Measurements from ENCODE around the gene DBX1. TPM values are rescaled to one million over a fixed set of nuclear protein-coding genes. Genes with fewer than 3 reads are reported as not detected.

The DBX1 gene
- total and polyA plus RNA-seq, 2 experiments from 2014 or later, result not detected

DNA sequence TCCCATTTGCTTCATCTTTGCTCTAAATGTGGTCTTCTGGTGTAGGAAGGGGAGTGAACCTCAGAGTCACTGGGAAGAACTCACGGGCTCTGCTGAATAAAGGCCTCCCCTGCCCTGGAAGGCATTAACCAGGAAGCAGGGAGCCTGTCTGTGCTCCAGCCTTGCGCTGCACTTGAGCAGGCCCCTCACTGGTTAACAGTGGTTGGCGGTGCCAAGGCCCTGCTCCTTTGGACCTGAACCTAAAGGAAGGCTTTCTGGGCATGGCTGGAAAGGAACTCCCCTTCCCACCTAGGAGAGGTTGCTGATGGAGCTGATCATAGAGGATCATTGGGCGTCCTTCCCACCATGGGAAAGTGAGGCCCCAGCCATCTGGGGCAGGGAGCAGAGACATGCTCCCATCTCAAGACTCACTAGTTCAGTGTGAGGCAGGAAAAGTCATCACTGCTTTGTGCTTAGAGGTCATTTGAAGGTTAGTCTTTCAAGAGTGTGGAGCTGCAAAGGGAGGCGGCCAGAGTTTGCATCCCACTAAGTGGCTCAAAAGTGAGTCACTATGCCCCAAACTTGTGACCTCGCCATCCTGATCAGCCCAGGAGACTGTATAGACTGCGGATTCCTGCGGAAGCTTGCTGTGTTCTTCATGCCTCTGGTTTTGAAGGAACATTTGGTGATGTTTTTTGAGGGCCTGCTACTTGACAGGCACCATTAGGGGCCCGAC is 50.4 kb downstream of the DBX1 start:
- Histone ChIP-seq H3F3A (replicated peaks; ENCODE audit: low read depth) (no peaks in the 10 kb centered on the region), H3K36me3 (ENCODE audit: insufficient read depth) (peaks cover 4% of the 10 kb centered on the region; the same call in 1 of the 2 replicates), H3K4me1 (ENCODE audit: insufficient read depth) (no peaks in the 10 kb centered on the region), H3K4me2 (no peak overlapping the region), H3K27me3 (ENCODE audit: insufficient read depth) (no peaks in the 10 kb centered on the region), H4K20me1 (replicated peaks; ENCODE audit: insufficient read depth) (peaks cover 12% of the 10 kb centered on the region; the same call in 1 of the 2 replicates), H3K79me2 (replicated peaks; ENCODE audit: insufficient read depth) (no peaks in the 10 kb centered on the region), H3K9me2 (ENCODE audit: insufficient read depth) (no peaks in the 10 kb centered on the region), H2AFZ (no peak overlapping the region), H3K27ac (ENCODE audit: low read depth) (no peak overlapping the region), H3K4me3 (no peak overlapping the region)
- H3K36me3 Mint-ChIP-seq (ENCODE audit: low read depth), result peaks cover 88% of the 10 kb centered on the region
- no peak overlapping the region for H3K4me3 Mint-ChIP-seq
- H3K27ac Mint-ChIP-seq, result no peak overlapping the region
- no peak for ATAC-seq
- TF ChIP-seq STAT1 (IDR thresholded peaks at IDR 0.05; ENCODE audit: unreplicated experiment) (no peak), POLR2AphosphoS5 (IDR thresholded peaks at IDR 0.05; ENCODE audit: low read depth) (no peak), JUNB (IDR thresholded peaks at IDR 0.05; ENCODE audit: unreplicated experiment) (no peak), NANOG (IDR thresholded peaks at IDR 0.05; ENCODE audit: borderline replicate concordance) (no peak), ZNF331 (CRISPR knock-in tag; IDR thresholded peaks at IDR 0.05; ENCODE audit: low read depth) (no peak), EZH2phosphoT487 (IDR thresholded peaks at IDR 0.05; ENCODE audit: unreplicated experiment) (no peak), EZH2 (IDR thresholded peaks at IDR 0.05; ENCODE audit: low read depth, unreplicated experiment) (no peak), CREB1 (CRISPR knock-in tag; IDR thresholded peaks at IDR 0.05; ENCODE audit: low read depth) (no peak)
- TF ChIP-seq, protein P1, sequence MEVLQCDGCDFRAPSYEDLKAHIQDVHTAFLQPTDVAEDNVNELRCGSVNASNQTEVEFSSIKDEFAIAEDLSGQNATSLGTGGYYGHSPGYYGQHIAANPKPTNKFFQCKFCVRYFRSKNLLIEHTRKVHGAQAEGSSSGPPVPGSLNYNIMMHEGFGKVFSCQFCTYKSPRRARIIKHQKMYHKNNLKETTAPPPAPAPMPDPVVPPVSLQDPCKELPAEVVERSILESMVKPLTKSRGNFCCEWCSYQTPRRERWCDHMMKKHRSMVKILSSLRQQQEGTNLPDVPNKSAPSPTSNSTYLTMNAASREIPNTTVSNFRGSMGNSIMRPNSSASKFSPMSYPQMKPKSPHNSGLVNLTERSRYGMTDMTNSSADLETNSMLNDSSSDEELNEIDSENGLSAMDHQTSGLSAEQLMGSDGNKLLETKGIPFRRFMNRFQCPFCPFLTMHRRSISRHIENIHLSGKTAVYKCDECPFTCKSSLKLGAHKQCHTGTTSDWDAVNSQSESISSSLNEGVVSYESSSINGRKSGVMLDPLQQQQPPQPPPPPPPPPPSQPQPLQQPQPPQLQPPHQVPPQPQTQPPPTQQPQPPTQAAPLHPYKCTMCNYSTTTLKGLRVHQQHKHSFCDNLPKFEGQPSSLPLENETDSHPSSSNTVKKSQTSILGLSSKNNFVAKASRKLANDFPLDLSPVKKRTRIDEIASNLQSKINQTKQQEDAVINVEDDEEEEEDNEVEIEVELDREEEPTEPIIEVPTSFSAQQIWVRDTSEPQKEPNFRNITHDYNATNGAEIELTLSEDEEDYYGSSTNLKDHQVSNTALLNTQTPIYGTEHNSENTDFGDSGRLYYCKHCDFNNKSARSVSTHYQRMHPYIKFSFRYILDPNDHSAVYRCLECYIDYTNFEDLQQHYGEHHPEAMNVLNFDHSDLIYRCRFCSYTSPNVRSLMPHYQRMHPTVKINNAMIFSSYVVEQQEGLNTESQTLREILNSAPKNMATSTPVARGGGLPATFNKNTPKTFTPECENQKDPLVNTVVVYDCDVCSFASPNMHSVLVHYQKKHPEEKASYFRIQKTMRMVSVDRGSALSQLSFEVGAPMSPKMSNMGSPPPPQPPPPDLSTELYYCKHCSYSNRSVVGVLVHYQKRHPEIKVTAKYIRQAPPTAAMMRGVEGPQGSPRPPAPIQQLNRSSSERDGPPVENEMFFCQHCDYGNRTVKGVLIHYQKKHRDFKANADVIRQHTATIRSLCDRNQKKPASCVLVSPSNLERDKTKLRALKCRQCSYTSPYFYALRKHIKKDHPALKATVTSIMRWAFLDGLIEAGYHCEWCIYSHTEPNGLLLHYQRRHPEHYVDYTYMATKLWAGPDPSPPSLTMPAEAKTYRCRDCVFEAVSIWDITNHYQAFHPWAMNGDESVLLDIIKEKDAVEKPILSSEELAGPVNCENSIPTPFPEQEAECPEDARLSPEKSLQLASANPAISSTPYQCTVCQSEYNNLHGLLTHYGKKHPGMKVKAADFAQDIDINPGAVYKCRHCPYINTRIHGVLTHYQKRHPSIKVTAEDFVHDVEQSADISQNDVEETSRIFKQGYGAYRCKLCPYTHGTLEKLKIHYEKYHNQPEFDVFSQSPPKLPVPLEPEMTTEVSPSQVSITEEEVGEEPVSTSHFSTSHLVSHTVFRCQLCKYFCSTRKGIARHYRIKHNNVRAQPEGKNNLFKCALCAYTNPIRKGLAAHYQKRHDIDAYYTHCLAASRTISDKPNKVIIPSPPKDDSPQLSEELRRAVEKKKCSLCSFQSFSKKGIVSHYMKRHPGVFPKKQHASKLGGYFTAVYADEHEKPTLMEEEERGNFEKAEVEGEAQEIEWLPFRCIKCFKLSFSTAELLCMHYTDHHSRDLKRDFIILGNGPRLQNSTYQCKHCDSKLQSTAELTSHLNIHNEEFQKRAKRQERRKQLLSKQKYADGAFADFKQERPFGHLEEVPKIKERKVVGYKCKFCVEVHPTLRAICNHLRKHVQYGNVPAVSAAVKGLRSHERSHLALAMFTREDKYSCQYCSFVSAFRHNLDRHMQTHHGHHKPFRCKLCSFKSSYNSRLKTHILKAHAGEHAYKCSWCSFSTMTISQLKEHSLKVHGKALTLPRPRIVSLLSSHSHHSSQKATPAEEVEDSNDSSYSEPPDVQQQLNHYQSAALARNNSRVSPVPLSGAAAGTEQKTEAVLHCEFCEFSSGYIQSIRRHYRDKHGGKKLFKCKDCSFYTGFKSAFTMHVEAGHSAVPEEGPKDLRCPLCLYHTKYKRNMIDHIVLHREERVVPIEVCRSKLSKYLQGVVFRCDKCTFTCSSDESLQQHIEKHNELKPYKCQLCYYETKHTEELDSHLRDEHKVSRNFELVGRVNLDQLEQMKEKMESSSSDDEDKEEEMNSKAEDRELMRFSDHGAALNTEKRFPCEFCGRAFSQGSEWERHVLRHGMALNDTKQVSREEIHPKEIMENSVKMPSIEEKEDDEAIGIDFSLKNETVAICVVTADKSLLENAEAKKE (CRISPR knock-in tag; IDR thresholded peaks at IDR 0.05), result no peak
- TF ChIP-seq, protein P2, sequence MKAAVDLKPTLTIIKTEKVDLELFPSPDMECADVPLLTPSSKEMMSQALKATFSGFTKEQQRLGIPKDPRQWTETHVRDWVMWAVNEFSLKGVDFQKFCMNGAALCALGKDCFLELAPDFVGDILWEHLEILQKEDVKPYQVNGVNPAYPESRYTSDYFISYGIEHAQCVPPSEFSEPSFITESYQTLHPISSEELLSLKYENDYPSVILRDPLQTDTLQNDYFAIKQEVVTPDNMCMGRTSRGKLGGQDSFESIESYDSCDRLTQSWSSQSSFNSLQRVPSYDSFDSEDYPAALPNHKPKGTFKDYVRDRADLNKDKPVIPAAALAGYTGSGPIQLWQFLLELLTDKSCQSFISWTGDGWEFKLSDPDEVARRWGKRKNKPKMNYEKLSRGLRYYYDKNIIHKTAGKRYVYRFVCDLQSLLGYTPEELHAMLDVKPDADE (IDR thresholded peaks at IDR 0.05), result no peak
- TF ChIP-seq, protein P3, sequence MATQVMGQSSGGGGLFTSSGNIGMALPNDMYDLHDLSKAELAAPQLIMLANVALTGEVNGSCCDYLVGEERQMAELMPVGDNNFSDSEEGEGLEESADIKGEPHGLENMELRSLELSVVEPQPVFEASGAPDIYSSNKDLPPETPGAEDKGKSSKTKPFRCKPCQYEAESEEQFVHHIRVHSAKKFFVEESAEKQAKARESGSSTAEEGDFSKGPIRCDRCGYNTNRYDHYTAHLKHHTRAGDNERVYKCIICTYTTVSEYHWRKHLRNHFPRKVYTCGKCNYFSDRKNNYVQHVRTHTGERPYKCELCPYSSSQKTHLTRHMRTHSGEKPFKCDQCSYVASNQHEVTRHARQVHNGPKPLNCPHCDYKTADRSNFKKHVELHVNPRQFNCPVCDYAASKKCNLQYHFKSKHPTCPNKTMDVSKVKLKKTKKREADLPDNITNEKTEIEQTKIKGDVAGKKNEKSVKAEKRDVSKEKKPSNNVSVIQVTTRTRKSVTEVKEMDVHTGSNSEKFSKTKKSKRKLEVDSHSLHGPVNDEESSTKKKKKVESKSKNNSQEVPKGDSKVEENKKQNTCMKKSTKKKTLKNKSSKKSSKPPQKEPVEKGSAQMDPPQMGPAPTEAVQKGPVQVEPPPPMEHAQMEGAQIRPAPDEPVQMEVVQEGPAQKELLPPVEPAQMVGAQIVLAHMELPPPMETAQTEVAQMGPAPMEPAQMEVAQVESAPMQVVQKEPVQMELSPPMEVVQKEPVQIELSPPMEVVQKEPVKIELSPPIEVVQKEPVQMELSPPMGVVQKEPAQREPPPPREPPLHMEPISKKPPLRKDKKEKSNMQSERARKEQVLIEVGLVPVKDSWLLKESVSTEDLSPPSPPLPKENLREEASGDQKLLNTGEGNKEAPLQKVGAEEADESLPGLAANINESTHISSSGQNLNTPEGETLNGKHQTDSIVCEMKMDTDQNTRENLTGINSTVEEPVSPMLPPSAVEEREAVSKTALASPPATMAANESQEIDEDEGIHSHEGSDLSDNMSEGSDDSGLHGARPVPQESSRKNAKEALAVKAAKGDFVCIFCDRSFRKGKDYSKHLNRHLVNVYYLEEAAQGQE (IDR thresholded peaks at IDR 0.05; ENCODE audit: unreplicated experiment), result no peak
- TF ChIP-seq, protein P4, sequence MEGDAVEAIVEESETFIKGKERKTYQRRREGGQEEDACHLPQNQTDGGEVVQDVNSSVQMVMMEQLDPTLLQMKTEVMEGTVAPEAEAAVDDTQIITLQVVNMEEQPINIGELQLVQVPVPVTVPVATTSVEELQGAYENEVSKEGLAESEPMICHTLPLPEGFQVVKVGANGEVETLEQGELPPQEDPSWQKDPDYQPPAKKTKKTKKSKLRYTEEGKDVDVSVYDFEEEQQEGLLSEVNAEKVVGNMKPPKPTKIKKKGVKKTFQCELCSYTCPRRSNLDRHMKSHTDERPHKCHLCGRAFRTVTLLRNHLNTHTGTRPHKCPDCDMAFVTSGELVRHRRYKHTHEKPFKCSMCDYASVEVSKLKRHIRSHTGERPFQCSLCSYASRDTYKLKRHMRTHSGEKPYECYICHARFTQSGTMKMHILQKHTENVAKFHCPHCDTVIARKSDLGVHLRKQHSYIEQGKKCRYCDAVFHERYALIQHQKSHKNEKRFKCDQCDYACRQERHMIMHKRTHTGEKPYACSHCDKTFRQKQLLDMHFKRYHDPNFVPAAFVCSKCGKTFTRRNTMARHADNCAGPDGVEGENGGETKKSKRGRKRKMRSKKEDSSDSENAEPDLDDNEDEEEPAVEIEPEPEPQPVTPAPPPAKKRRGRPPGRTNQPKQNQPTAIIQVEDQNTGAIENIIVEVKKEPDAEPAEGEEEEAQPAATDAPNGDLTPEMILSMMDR (conservative IDR thresholded peaks at IDR 0.05; ENCODE audit: low read depth in 2 of 2), result no peak
- no peak for DNase-seq (ENCODE audit: low spot score)
- no peaks in the 10 kb centered on the region for H3K9me3 Mint-ChIP-seq
- H3K4me1 Mint-ChIP-seq, result no peaks in the 10 kb centered on the region; the same call in 2 of the 3 replicates
- peaks cover 4% of the 10 kb centered on the region for H3K27me3 Mint-ChIP-seq (ENCODE audit: insufficient read depth, low read depth, poor library complexity)
